ENCODE measurements around the gene OPN1MW3. TPM values are rescaled to one million over a fixed set of nuclear protein-coding genes. Genes with fewer than 3 reads are reported as not detected.
"Not testable (repeated sequence)": the region's sequence is repeated elsewhere in the genome, so short reads cannot be mapped to it uniquely, and the experiment has no call there.

Gene OPN1MW3
- polyA plus RNA-seq, 2 donors = not detected

DNA sequence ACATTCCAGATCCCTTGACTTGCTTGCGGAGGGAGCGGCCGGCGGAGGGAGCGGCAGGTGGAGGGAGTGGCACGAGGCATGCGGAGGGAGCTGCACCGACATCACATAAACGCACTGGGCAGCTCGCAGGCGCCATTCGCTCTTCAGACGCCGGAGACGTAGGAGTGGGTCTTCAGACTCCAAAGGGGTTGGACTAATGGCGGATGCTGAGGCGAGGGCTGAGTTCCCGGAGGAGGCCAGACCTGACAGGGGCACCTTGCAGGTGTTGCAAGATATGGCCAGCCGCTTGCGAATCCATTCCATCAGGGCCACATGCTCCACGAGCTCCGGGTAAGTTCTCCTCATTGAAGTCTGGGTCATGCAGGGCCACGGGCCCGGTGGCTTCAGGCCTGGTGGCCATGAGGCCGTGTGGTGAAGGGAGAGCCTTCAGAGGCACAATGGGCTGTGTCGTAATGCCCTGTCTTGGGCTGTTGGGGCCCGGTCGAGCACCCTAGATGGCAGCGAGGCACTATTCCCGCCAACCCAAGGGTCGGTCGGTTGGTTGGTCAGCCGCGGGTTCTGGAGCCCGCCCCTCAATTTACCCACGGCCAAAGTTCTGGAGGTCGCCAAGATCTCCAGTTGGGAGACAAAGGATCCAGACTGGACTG lies 38.4 kb downstream of the OPN1MW3 start, which contains the start of gene TKTL1:
TKTL1 (plus strand) TSS at position 132 of the 647 bp plus-strand sequence; CDS start at position 197, 65 bp downstream.
- Histone ChIP-seq H3K4me3 (ENCODE audit: low read depth in 1 of 2, low read length in 2 of 2) (no peak within 1 kb of the TSS), H3K36me3 (ENCODE audit: control insufficient read depth in 2 of 2, insufficient read depth in 2 of 2, low read length in 1 of 2) (no peaks in the 10 kb centered on the region), H3K27me3 (ENCODE audit: control insufficient read depth in 1 of 2, insufficient read depth in 2 of 2, low read length in 2 of 2) (no peaks in the 10 kb centered on the region), H3K27ac (ENCODE audit: low read depth in 2 of 2, low read length in 1 of 2) (no peak within 1 kb of the TSS), H3K4me1 (ENCODE audit: control insufficient read depth in 2 of 2, insufficient read depth in 2 of 2, low read length in 1 of 2) (no peaks in the 10 kb centered on the region), H3K9me3 (ENCODE audit: control insufficient read depth in 2 of 2, insufficient read depth in 1 of 2, low read depth in 1 of 2, low read length in 1 of 2) (peaks cover 0 to 5% of the 10 kb centered on the region in 2 donors)
- 96 to 98% methylated on average over 37 of the region's 37 CpGs for WGBS, 2 donors

DNA sequence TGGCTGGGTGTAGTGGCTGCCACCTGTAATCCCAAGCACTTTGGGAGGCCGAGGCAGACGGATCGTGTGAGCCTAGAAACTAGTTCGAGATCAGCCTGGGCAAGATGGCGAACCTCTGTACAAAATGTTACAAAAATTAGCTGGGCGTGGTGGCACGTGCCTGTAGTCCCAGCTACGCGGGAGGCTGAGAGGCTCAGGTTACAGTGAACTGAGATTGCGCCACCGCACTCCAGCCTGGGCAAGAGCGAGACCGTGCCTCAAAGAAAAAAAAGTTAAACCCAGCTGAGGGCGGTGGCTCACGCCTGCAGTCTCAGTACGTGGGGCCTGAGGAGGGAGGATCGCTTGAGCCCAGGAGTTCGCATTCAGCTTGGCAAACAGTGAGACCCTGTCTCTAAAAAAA lies 39.3 kb downstream of the OPN1MW3 start:
- Histone ChIP-seq H3K27ac (ENCODE audit: low read depth in 2 of 2, low read length in 1 of 2) (no peak overlapping the region), H3K36me3 (ENCODE audit: control insufficient read depth in 2 of 2, insufficient read depth in 2 of 2, low read length in 1 of 2) (no peaks in the 10 kb centered on the region), H3K4me3 (ENCODE audit: low read depth in 1 of 2, low read length in 2 of 2) (no peak overlapping the region), H3K9me3 (ENCODE audit: control insufficient read depth in 2 of 2, insufficient read depth in 1 of 2, low read depth in 1 of 2, low read length in 1 of 2) (peaks cover 0 to 5% of the 10 kb centered on the region in 2 donors), H3K4me1 (ENCODE audit: control insufficient read depth in 2 of 2, insufficient read depth in 2 of 2, low read length in 1 of 2) (no peaks in the 10 kb centered on the region), H3K27me3 (ENCODE audit: control insufficient read depth in 1 of 2, insufficient read depth in 2 of 2, low read length in 2 of 2) (no peaks in the 10 kb centered on the region)
- 90 to 92% methylated on average over 18 of the region's 18 CpGs for WGBS, 2 donors

DNA sequence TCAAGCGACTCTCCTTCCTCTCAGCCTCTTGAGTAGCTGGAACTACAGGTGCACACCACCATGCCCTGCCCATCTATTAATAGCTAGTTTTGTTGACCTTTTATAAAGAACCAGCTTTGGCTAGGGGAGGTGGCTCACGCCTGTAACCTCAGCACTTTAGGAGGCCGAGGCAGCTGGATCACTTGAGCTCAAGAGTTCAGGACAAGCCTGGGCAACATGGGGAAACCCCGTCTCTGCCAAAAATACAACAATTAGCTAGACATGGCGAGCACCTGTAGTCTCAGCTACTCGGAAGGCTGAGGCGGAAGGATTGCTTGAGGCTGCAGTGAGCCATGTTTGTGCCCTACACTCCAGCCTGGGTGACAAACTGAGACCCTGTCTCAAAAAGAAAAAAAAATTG lies 40.9 kb downstream of the OPN1MW3 start:
- Histone ChIP-seq H3K27me3 (ENCODE audit: control insufficient read depth in 1 of 2, insufficient read depth in 2 of 2, low read length in 2 of 2) (no peaks in the 10 kb centered on the region), H3K27ac (ENCODE audit: low read depth in 2 of 2, low read length in 1 of 2) (no peak overlapping the region), H3K36me3 (ENCODE audit: control insufficient read depth in 2 of 2, insufficient read depth in 2 of 2, low read length in 1 of 2) (no peaks in the 10 kb centered on the region), H3K4me1 (ENCODE audit: control insufficient read depth in 2 of 2, insufficient read depth in 2 of 2, low read length in 1 of 2) (no peaks in the 10 kb centered on the region), H3K9me3 (ENCODE audit: control insufficient read depth in 2 of 2, insufficient read depth in 1 of 2, low read depth in 1 of 2, low read length in 1 of 2) (peaks cover 0 to 5% of the 10 kb centered on the region in 2 donors), H3K4me3 (ENCODE audit: low read depth in 1 of 2, low read length in 2 of 2) (no peak overlapping the region)
- 57 to 66% methylated on average over 7 of the region's 7 CpGs for WGBS, 2 donors

DNA sequence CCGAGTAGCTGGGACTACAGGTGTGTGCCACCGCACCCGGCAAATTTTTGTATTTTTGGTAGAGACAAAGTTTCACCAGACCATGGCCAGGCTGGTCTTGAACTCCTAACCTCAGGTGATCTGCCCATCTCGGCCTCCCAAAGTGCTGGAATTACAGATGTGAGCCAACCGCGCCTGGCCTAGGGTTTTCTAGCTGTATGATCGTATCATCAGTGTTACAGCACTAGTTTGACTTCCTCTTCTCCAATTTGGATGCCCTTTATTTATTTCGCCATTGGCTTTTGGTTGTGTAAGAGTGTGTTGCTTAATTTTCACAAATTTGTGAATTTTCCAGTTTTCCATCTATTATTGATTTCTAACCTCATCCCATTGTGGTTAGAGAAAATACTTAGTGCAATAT lies 43.4 kb downstream of the OPN1MW3 start:
- Histone ChIP-seq H3K27ac (ENCODE audit: low read depth in 2 of 2, low read length in 1 of 2) (no peak overlapping the region), H3K4me1 (ENCODE audit: control insufficient read depth in 2 of 2, insufficient read depth in 2 of 2, low read length in 1 of 2) (no peaks in the 10 kb centered on the region), H3K36me3 (ENCODE audit: control insufficient read depth in 2 of 2, insufficient read depth in 2 of 2, low read length in 1 of 2) (no peaks in the 10 kb centered on the region), H3K9me3 (ENCODE audit: control insufficient read depth in 2 of 2, insufficient read depth in 1 of 2, low read depth in 1 of 2, low read length in 1 of 2) (peaks cover 0 to 2% of the 10 kb centered on the region in 2 donors), H3K27me3 (ENCODE audit: control insufficient read depth in 1 of 2, insufficient read depth in 2 of 2, low read length in 2 of 2) (peaks cover 0 to 3% of the 10 kb centered on the region in 2 donors), H3K4me3 (ENCODE audit: low read depth in 1 of 2, low read length in 2 of 2) (no peak overlapping the region)
- 89% methylated on average over 8 of the region's 8 CpGs for WGBS, 2 donors

DNA sequence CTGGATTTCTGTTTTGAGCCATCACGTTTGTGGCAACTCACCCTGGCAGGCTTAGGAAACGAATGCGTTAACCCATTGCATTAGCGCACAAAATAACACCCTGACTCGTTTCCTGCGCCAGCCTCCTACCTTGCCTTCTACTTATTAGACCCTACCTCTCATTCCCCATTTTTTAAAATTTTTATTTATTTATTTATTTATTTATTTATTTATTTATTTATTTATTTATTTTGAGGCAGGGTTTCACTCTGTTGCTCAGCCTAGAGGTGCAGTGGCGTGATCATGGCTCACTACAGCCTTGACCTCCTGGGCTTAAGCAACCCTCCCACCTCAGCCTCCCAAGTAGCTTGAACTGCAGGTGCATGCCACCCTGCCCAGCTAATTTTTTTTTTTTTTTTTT lies 45.6 kb downstream of the OPN1MW3 start:
- WGBS, 2 donors = 82 to 83% methylated on average over 7 of the region's 7 CpGs
- H3K4me3 ChIP-seq (ENCODE audit: low read depth in 1 of 2, low read length in 2 of 2) = not testable (repeated sequence)

DNA sequence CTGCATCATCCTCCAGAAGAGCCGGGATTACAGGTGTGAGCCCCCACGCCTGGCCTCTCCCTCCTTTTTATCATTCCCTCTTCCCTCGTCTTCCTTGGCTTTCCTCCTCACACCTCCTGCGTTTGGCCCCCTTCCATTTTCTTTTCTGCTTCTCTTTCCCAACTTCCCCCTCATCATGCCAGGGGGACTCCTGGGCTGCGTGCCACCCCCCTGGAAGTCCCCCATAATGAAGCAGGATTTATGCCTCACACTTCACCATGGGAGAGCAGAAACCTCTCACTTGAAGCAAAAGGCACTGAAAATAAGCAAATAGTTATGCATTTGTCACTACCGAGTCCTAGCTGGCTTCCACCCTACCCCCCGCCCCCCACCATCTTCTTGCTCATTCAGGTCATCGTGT lies 46.1 kb downstream of the OPN1MW3 start:
- Histone ChIP-seq H3K27ac (ENCODE audit: low read depth in 2 of 2, low read length in 1 of 2) (no peak overlapping the region), H3K4me1 (ENCODE audit: control insufficient read depth in 2 of 2, insufficient read depth in 2 of 2, low read length in 1 of 2) (no peaks in the 10 kb centered on the region), H3K9me3 (ENCODE audit: control insufficient read depth in 2 of 2, insufficient read depth in 1 of 2, low read depth in 1 of 2, low read length in 1 of 2) (no peaks in the 10 kb centered on the region), H3K27me3 (ENCODE audit: control insufficient read depth in 1 of 2, insufficient read depth in 2 of 2, low read length in 2 of 2) (peaks cover 0 to 8% of the 10 kb centered on the region in 2 donors), H3K4me3 (ENCODE audit: low read depth in 1 of 2, low read length in 2 of 2) (no peak overlapping the region), H3K36me3 (ENCODE audit: control insufficient read depth in 2 of 2, insufficient read depth in 2 of 2, low read length in 1 of 2) (no peaks in the 10 kb centered on the region)
- 73 to 74% methylated on average over 8 of the region's 8 CpGs for WGBS, 2 donors

More for the DNA sequence above, 45.6 kb downstream of the OPN1MW3 start:
- H3K27ac ChIP-seq (ENCODE audit: low read depth in 2 of 2, low read length in 1 of 2); H3K27me3 ChIP-seq (ENCODE audit: control insufficient read depth in 1 of 2, insufficient read depth in 2 of 2, low read length in 2 of 2); H3K9me3 ChIP-seq (ENCODE audit: control insufficient read depth in 2 of 2, insufficient read depth in 1 of 2, low read depth in 1 of 2, low read length in 1 of 2); H3K36me3 ChIP-seq (ENCODE audit: control insufficient read depth in 2 of 2, insufficient read depth in 2 of 2, low read length in 1 of 2); H3K4me1 ChIP-seq (ENCODE audit: control insufficient read depth in 2 of 2, insufficient read depth in 2 of 2, low read length in 1 of 2): not testable (repeated sequence)

DNA sequence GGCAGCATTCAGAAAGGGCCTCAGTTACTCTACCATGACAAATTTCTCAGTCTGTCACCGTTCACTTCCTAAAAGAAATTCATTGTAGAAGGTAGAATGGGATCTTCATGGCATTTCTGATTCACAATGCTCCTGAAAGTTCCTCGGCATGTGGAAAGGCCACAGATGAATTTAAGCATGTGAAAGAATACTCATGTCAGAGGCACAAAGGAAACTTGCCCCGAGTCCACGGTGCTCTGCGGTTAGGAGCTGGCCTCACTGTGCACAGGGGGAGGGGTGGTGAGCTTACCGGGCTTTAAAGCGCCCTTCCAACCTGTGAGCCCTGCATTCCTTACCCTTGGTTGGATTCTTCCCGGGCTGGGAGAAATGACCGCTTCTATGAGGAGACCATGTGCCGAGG lies 47.5 kb downstream of the OPN1MW3 start:
- 81 to 86% methylated on average over 10 of the region's 10 CpGs for WGBS, 2 donors
- H3K27ac ChIP-seq (ENCODE audit: low read depth in 2 of 2, low read length in 1 of 2) = no peak overlapping the region

DNA sequence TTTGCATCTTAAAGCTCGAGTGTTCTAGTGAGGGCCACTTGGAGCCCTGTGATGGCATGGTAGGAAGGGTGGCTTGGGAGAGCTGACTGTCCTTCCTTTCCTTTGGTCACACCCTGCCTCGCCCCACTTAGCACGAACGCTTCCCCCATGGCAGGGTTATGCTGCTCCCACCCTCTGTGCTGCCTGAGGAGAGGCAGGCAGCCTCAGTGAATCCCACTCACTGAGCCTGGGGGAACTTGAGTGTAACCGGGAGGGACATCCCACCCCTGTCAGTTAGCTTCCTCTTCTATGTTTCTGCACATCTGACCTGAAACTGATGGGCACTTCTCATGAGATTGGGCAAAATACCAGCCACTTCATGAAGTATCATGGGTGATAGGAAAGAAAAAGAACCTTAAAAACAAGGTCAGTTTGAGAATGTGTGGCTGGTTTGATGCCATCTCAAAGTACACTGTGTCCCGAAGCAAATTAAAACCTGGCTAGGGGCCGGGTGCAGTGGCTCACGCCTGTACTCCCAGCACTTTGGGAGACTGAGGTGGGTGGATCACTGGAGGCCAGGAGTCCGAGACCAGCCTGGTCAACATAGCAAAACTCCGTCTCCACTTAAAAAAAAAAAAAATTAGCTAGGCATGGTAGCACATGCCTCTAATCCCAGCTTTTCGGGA lies 48.3 kb downstream of the OPN1MW3 start:
- H3K4me3 ChIP-seq (ENCODE audit: low read depth in 1 of 2, low read length in 2 of 2) = no peak overlapping the region
- H3K4me1 ChIP-seq (ENCODE audit: control insufficient read depth in 2 of 2, insufficient read depth in 2 of 2, low read length in 1 of 2) = no peaks in the 10 kb centered on the region
- H3K27me3 ChIP-seq (ENCODE audit: control insufficient read depth in 1 of 2, insufficient read depth in 2 of 2, low read length in 2 of 2) = peaks cover 0 to 8% of the 10 kb centered on the region in 2 donors
- no peaks in the 10 kb centered on the region for H3K9me3 ChIP-seq (ENCODE audit: control insufficient read depth in 2 of 2, insufficient read depth in 1 of 2, low read depth in 1 of 2, low read length in 1 of 2)
- 77 to 86% methylated on average over 11 of the region's 11 CpGs for WGBS, 2 donors
- H3K27ac ChIP-seq (ENCODE audit: low read depth in 2 of 2, low read length in 1 of 2) = no peak overlapping the region
- H3K36me3 ChIP-seq (ENCODE audit: control insufficient read depth in 2 of 2, insufficient read depth in 2 of 2, low read length in 1 of 2) = no peaks in the 10 kb centered on the region

More for the DNA sequence above, 47.5 kb downstream of the OPN1MW3 start:
- Histone ChIP-seq H3K9me3 (ENCODE audit: control insufficient read depth in 2 of 2, insufficient read depth in 1 of 2, low read depth in 1 of 2, low read length in 1 of 2) (no peaks in the 10 kb centered on the region), H3K36me3 (ENCODE audit: control insufficient read depth in 2 of 2, insufficient read depth in 2 of 2, low read length in 1 of 2) (no peaks in the 10 kb centered on the region), H3K4me3 (ENCODE audit: low read depth in 1 of 2, low read length in 2 of 2) (no peak overlapping the region), H3K27me3 (ENCODE audit: control insufficient read depth in 1 of 2, insufficient read depth in 2 of 2, low read length in 2 of 2) (peaks cover 0 to 8% of the 10 kb centered on the region in 2 donors), H3K4me1 (ENCODE audit: control insufficient read depth in 2 of 2, insufficient read depth in 2 of 2, low read length in 1 of 2) (no peaks in the 10 kb centered on the region)

DNA sequence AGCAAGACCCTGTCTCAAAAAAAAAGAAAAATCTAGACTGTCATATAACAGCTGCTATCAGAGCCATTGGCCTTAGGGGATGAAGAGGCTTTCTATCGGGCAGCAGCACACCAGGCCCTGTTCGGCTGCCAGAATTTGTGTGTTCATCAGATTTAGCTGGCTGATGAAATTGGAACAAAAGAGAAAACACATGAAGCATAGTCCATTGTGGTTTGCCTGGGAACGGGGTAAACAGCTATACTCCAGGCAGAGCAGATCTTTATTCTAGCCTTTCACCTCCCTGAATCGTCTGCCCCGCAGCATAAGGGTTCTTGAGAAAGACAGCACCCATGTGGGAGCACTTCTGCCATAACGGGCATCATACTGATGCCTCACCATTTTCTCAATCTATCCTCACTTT lies 49.8 kb downstream of the OPN1MW3 start:
- Histone ChIP-seq H3K36me3 (ENCODE audit: control insufficient read depth in 2 of 2, insufficient read depth in 2 of 2, low read length in 1 of 2) (no peaks in the 10 kb centered on the region), H3K4me3 (ENCODE audit: low read depth in 1 of 2, low read length in 2 of 2) (no peak overlapping the region), H3K4me1 (ENCODE audit: control insufficient read depth in 2 of 2, insufficient read depth in 2 of 2, low read length in 1 of 2) (no peaks in the 10 kb centered on the region), H3K27ac (ENCODE audit: low read depth in 2 of 2, low read length in 1 of 2) (no peak overlapping the region), H3K27me3 (ENCODE audit: control insufficient read depth in 1 of 2, insufficient read depth in 2 of 2, low read length in 2 of 2) (peaks cover 0 to 8% of the 10 kb centered on the region in 2 donors), H3K9me3 (ENCODE audit: control insufficient read depth in 2 of 2, insufficient read depth in 1 of 2, low read depth in 1 of 2, low read length in 1 of 2) (peaks cover 0 to 2% of the 10 kb centered on the region in 2 donors)
- WGBS, 2 donors = 85 to 87% methylated on average over 6 of the region's 6 CpGs

All from esophagus (tissue), 2 donors.